H1 (cell line): ENCODE results near the gene ZNF292. TPM values are rescaled to one million over a fixed set of nuclear protein-coding genes. Genes with fewer than 3 reads are reported as not detected.

Experiments used
- ATF2 ChIP-seq: IDR thresholded peaks from 2 replicates; pipeline ENCODE4 v1.6.1; 2012; ENCODE audit warnings: low read length, inconsistent platforms
- BRCA1 ChIP-seq: IDR thresholded peaks from 2 replicates; pipeline ENCODE4 v1.6.1; 2012; ENCODE audit warnings: low read depth, low read length, improper control_type of control experiment
- CHD2 ChIP-seq: IDR thresholded peaks from 2 replicates; pipeline ENCODE4 v1.6.1; 2012; ENCODE audit warnings: low read length, improper control_type of control experiment
- EZH2 ChIP-seq: fragments of 200-600 bp; sonication (generic); IDR thresholded peaks from 2 replicates; pipeline ENCODE4 v1.7.1; 2012; ENCODE audit warnings: low read depth, mild to moderate bottlenecking, moderate library complexity, low read length, inconsistent platforms; ENCODE audit not compliant: severe bottlenecking
- MAFK ChIP-seq: IDR thresholded peaks from 2 replicates; pipeline ENCODE4 v1.6.1; 2012; ENCODE audit warnings: low read depth, mild to moderate bottlenecking, improper control_type of control experiment, low read length
- SP4 ChIP-seq: IDR thresholded peaks from 2 replicates; pipeline ENCODE4 v1.6.1; 2012; ENCODE audit warnings: low read length, inconsistent platforms
- TAF7 ChIP-seq: optimal IDR thresholded peaks from 2 replicates; pipeline ENCODE3; 2011; ENCODE audit warnings: low read depth, mild to moderate bottlenecking, inconsistent platforms, low read length, moderate library complexity, borderline replicate concordance
- YY1 ChIP-seq: IDR thresholded peaks from 2 replicates; pipeline ENCODE4 v1.6.1; 2011; ENCODE audit warnings: low read depth, mild to moderate bottlenecking, low read length
- polyA plus RNA-seq, 7 experiments: library from polyadenylated mRNA; depleted of rRNA in 3 of 7; stranded (reverse) in 5 of 7; unstranded in 2 of 7; fragments of >200 nt in 5 of 7; fragments of 200-250 nt in 2 of 7; gene quantifications; 1 replicate in 5 of 7; 2 replicates in 1 of 7; 4 replicates in 1 of 7; pipeline versions ENCODE4 v1.2.1 to v1.2.3, GENCODE V29; 2011 to 2013; ENCODE audit warnings: missing spikeins in 2 of 7, mixed read lengths in 2 of 7
- total RNA-seq: library from RNA; stranded (reverse); fragmentation: NEBNext Ultra II Directional; extraction: Animal tissue kit (Norgen Biotek cat#: 25700); gene quantifications from 2 replicates; pipeline ENCODE4 v1.2.1, GENCODE V29; 2021
- TF ChIP-seq, protein P1 (sequence below): fragments of 300-600 bp; sonication (generic); IDR thresholded peaks from 2 replicates; pipeline ENCODE4 v1.7.1; 2012; ENCODE audit warnings: low read length, moderate library complexity, mild to moderate bottlenecking, inconsistent platforms; ENCODE audit not compliant: insufficient replicate concordance
- TF ChIP-seq, protein P2 (sequence below): IDR thresholded peaks from 2 replicates; pipeline ENCODE4 v1.6.1; 2012; ENCODE audit warnings: inconsistent platforms

ZNF292 gene
- total and polyA plus RNA-seq, 2 of the 8 experiments (the other 6 are each of a cell fraction or from before 2014, with no cell fraction given) = 6.8 to 44.2 TPM

GRCh38 chr6:87279196-87279595 is 123.8 kb downstream of the ZNF292 start (continued):
- TF ChIP-seq, protein P1, sequence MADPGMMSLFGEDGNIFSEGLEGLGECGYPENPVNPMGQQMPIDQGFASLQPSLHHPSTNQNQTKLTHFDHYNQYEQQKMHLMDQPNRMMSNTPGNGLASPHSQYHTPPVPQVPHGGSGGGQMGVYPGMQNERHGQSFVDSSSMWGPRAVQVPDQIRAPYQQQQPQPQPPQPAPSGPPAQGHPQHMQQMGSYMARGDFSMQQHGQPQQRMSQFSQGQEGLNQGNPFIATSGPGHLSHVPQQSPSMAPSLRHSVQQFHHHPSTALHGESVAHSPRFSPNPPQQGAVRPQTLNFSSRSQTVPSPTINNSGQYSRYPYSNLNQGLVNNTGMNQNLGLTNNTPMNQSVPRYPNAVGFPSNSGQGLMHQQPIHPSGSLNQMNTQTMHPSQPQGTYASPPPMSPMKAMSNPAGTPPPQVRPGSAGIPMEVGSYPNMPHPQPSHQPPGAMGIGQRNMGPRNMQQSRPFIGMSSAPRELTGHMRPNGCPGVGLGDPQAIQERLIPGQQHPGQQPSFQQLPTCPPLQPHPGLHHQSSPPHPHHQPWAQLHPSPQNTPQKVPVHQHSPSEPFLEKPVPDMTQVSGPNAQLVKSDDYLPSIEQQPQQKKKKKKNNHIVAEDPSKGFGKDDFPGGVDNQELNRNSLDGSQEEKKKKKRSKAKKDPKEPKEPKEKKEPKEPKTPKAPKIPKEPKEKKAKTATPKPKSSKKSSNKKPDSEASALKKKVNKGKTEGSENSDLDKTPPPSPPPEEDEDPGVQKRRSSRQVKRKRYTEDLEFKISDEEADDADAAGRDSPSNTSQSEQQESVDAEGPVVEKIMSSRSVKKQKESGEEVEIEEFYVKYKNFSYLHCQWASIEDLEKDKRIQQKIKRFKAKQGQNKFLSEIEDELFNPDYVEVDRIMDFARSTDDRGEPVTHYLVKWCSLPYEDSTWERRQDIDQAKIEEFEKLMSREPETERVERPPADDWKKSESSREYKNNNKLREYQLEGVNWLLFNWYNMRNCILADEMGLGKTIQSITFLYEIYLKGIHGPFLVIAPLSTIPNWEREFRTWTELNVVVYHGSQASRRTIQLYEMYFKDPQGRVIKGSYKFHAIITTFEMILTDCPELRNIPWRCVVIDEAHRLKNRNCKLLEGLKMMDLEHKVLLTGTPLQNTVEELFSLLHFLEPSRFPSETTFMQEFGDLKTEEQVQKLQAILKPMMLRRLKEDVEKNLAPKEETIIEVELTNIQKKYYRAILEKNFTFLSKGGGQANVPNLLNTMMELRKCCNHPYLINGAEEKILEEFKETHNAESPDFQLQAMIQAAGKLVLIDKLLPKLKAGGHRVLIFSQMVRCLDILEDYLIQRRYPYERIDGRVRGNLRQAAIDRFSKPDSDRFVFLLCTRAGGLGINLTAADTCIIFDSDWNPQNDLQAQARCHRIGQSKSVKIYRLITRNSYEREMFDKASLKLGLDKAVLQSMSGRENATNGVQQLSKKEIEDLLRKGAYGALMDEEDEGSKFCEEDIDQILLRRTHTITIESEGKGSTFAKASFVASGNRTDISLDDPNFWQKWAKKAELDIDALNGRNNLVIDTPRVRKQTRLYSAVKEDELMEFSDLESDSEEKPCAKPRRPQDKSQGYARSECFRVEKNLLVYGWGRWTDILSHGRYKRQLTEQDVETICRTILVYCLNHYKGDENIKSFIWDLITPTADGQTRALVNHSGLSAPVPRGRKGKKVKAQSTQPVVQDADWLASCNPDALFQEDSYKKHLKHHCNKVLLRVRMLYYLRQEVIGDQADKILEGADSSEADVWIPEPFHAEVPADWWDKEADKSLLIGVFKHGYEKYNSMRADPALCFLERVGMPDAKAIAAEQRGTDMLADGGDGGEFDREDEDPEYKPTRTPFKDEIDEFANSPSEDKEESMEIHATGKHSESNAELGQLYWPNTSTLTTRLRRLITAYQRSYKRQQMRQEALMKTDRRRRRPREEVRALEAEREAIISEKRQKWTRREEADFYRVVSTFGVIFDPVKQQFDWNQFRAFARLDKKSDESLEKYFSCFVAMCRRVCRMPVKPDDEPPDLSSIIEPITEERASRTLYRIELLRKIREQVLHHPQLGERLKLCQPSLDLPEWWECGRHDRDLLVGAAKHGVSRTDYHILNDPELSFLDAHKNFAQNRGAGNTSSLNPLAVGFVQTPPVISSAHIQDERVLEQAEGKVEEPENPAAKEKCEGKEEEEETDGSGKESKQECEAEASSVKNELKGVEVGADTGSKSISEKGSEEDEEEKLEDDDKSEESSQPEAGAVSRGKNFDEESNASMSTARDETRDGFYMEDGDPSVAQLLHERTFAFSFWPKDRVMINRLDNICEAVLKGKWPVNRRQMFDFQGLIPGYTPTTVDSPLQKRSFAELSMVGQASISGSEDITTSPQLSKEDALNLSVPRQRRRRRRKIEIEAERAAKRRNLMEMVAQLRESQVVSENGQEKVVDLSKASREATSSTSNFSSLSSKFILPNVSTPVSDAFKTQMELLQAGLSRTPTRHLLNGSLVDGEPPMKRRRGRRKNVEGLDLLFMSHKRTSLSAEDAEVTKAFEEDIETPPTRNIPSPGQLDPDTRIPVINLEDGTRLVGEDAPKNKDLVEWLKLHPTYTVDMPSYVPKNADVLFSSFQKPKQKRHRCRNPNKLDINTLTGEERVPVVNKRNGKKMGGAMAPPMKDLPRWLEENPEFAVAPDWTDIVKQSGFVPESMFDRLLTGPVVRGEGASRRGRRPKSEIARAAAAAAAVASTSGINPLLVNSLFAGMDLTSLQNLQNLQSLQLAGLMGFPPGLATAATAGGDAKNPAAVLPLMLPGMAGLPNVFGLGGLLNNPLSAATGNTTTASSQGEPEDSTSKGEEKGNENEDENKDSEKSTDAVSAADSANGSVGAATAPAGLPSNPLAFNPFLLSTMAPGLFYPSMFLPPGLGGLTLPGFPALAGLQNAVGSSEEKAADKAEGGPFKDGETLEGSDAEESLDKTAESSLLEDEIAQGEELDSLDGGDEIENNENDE = no peak
- TF ChIP-seq BRCA1 (no peak), TAF7 (no peak), YY1 (no peak), MAFK (no peak), SP4 (no peak), CHD2 (no peak), EZH2 (no peak), ATF2 (no peak)
- TF ChIP-seq, protein P2, sequence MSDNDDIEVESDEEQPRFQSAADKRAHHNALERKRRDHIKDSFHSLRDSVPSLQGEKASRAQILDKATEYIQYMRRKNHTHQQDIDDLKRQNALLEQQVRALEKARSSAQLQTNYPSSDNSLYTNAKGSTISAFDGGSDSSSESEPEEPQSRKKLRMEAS = no peak
